CD4-positive, alpha-beta T cell (primary cell): ENCODE measurements around the gene TANK. TPM values are rescaled to one million over a fixed set of nuclear protein-coding genes. Genes with fewer than 3 reads are reported as not detected.

Source experiments
- ATAC-seq: fragments of 200-7000 bp; cut with Tn5 transposase; one replicate; pipeline ENCODE4 v1.10.0; 2022; ENCODE audit warnings: mild to moderate bottlenecking; ENCODE audit not compliant: poor library complexity
- CTCF ChIA-PET: fragments of 350-600 bp; sonication (Branson Sonifier 250); formaldehyde crosslinking; loops from one replicate; lab custom pipeline; 2021; ENCODE audit warnings: antibody characterized with exemption, inconsistent platforms; lab: Charles Lee
- POLR2A ChIA-PET: fragments of 350-600 bp; sonication (Branson Sonifier 250); formaldehyde crosslinking; loops from one replicate; lab custom pipeline; 2021; ENCODE audit warnings: antibody characterized with exemption, inconsistent platforms; lab: Charles Lee
- DNase-seq, 14 experiments: peaks; one replicate each; pipeline ENCODE4 v3.0.0-alpha.2; 2013 to 2020; ENCODE audit warnings: mixed read lengths in 2 of 14
- H3K27ac ChIP-seq, 2 donors: one replicate each; pipeline versions ENCODE4 v1.5.1 to v1.7.0; 2013; ENCODE audit warnings: low read length in 2 of 2, low read depth in 1 of 2, mild to moderate bottlenecking in 1 of 2
- H3K27me3 ChIP-seq, 2 experiments: 1 replicate in 1 of 2; 2 replicates in 1 of 2; pipeline versions ENCODE4 v1.6.1 to v1.7.0; 2013; ENCODE audit warnings: low read length in 2 of 2, control low read depth in 1 of 2, mild to moderate bottlenecking in 1 of 2, moderate library complexity in 1 of 2; ENCODE audit not compliant: insufficient read depth in 2 of 2, control insufficient read depth in 1 of 2
- H3K36me3 ChIP-seq: one replicate; pipeline ENCODE4 v1.6.1; 2013; ENCODE audit warnings: low read length, control low read depth; ENCODE audit not compliant: insufficient read depth
- H3K4me1 ChIP-seq: one replicate; pipeline ENCODE4 v1.6.1; 2013; ENCODE audit warnings: low read length, control low read depth; ENCODE audit not compliant: insufficient read depth
- H3K4me3 ChIP-seq: one replicate; pipeline ENCODE4 v1.5.1; 2013; ENCODE audit warnings: mild to moderate bottlenecking, low read length, moderate library complexity
- H3K9me3 ChIP-seq, 2 experiments: 1 replicate in 1 of 2; 2 replicates in 1 of 2; pipeline versions ENCODE4 v1.6.1 to v1.7.0; 2013; ENCODE audit warnings: low read length in 2 of 2, mild to moderate bottlenecking in 2 of 2, control low read depth in 1 of 2, moderate library complexity in 1 of 2; ENCODE audit not compliant: control insufficient read depth in 1 of 2, insufficient read depth in 1 of 2
- H3K27ac Mint-ChIP-seq: one replicate; pipeline ENCODE4 v1.8.0; 2020; ENCODE audit warnings: mixed read lengths
- H3K27me3 Mint-ChIP-seq: one replicate; pipeline ENCODE4 v1.8.0; 2021; ENCODE audit warnings: mixed read lengths
- H3K36me3 Mint-ChIP-seq: one replicate; pipeline ENCODE4 v1.8.0; 2021; ENCODE audit warnings: low read depth, mixed read lengths
- H3K4me1 Mint-ChIP-seq: one replicate; pipeline ENCODE4 v1.8.0; 2021; ENCODE audit warnings: low read depth, mixed read lengths
- H3K4me3 Mint-ChIP-seq: one replicate; pipeline ENCODE4 v1.8.0; 2020; ENCODE audit warnings: mild to moderate bottlenecking, mixed read lengths
- H3K9me3 Mint-ChIP-seq: one replicate; pipeline ENCODE4 v1.8.0; 2020; ENCODE audit warnings: mixed read lengths
- CTCF ChIP-seq: fragments of 200-600 bp; IDR thresholded peaks from one replicate; pipeline ENCODE4 v1.8.0; 2022; ENCODE audit warnings: antibody characterized with exemption, mild to moderate bottlenecking
- intact Hi-C, 2 experiments: fragments of 100-400 bp; cut with DNase I in 1 of 2; cut with micrococcal nuclease in 1 of 2; formaldehyde crosslinking; loops; one replicate each; pipeline versions ENCODE4 v1.15.1 to v1.9.0; 2023 to 2025; cut with DNase I, micrococcal nuclease
- total RNA-seq, 174 experiments: library from RNA in 2 of 174; stranded (reverse) in 2 of 174; gene quantifications; one replicate each; pipeline ENCODE4 v1.2.3 and lab custom pipeline; 2021 to 2026

The TANK gene
- total RNA-seq, 2 experiments from 2014 or later: 66.3 to 71.7 TPM

- DNase-seq: no peak
- Histone ChIP-seq H3K36me3 (peaks cover 60% of the 10 kb centered on the region), H3K27me3 (no peaks in the 10 kb centered on the region), H3K9me3 (no peaks in the 10 kb centered on the region), H3K4me1 (no peaks in the 10 kb centered on the region), H3K27ac (no peak overlapping the region), H3K4me3 (no peak overlapping the region)
- Mint-ChIP-seq H3K4me1 (no peaks in the 10 kb centered on the region), H3K27me3 (no peaks in the 10 kb centered on the region), H3K36me3 (peaks cover 60% of the 10 kb centered on the region), H3K27ac (no peak overlapping the region), H3K9me3 (no peaks in the 10 kb centered on the region), H3K4me3 (no peak overlapping the region)
- no peak for TF ChIP-seq CTCF
- ATAC-seq: no peak
- ChIA-PET POLR2A (interaction anchor here (1.4 kb wide), 1 partner anchor 8 kb away, joined by 3 read pairs; no protein-coding TSS in a partner anchor), CTCF (interaction anchor here (0.8 to 1.3 kb wide), 2 partner anchors 8 to 44 kb away, joined by 3 to 5 read pairs; no protein-coding TSS in a partner anchor)
- intact Hi-C loops: no loop called here
Observed at GRCh38 chr2:161230959-161231358, 70.7 kb downstream of the TANK start.

GRCh38 chr2:161232571-161232970 is 72.3 kb downstream of the TANK start:
- Histone ChIP-seq H3K9me3 (no peaks in the 10 kb centered on the region), H3K4me3 (no peak overlapping the region), H3K36me3 (peaks cover 47% of the 10 kb centered on the region), H3K4me1 (peaks cover 7% of the 10 kb centered on the region), H3K27me3 (no peaks in the 10 kb centered on the region), H3K27ac (no peak overlapping the region)
- Mint-ChIP-seq H3K9me3 (no peaks in the 10 kb centered on the region), H3K27ac (no peak overlapping the region), H3K27me3 (no peaks in the 10 kb centered on the region), H3K4me1 (peaks cover 12% of the 10 kb centered on the region), H3K4me3 (no peak overlapping the region), H3K36me3 (peaks cover 50% of the 10 kb centered on the region)
- DNase-seq: no peak
- no peak for ATAC-seq
- intact Hi-C loops: no loop called here
- ChIA-PET CTCF (interaction anchor here (0.8 to 2.5 kb wide), 4 partner anchors 9 to 43 kb away, joined by 3 to 8 read pairs (median 4); no protein-coding TSS in a partner anchor), POLR2A (interaction anchor here (0.6 to 2.4 kb wide), 7 partner anchors 9 to 96 kb away, joined by 3 to 9 read pairs (median 3); no protein-coding TSS in a partner anchor)
- TF ChIP-seq CTCF: no peak

GRCh38 chr2:161233858-161234431 is 73.7 kb downstream of the TANK start:
- Histone ChIP-seq H3K9me3 (no peaks in the 10 kb centered on the region), H3K4me3 (no peak overlapping the region), H3K4me1 (peaks cover 16% of the 10 kb centered on the region), H3K27me3 (no peaks in the 10 kb centered on the region), H3K27ac (no peak overlapping the region), H3K36me3 (peaks cover 34% of the 10 kb centered on the region)
- no peak overlapping the region for H3K4me3 Mint-ChIP-seq
- H3K4me1 Mint-ChIP-seq: peaks cover 22% of the 10 kb centered on the region
- no peak for TF ChIP-seq CTCF
- ChIA-PET POLR2A (no interaction called here), CTCF (interaction anchor here (2.5 kb wide), 1 partner anchor 10 kb away, joined by 8 read pairs; no protein-coding TSS in a partner anchor)
- no peaks in the 10 kb centered on the region for H3K27me3 Mint-ChIP-seq
- DNase-seq (no peak), ATAC-seq (no peak)
- H3K36me3 Mint-ChIP-seq: peaks cover 36% of the 10 kb centered on the region
- intact Hi-C loops: no loop called here
- no peak overlapping the region for H3K27ac Mint-ChIP-seq
- no peaks in the 10 kb centered on the region for H3K9me3 Mint-ChIP-seq
